BE2C (cell line): Measurements from ENCODE around the gene SNRPD1.

ENCODE experiments used
- DNase-seq: peaks from one replicate; pipeline ENCODE4 v3.0.0-alpha.2; 2020
- H3K27me3 ChIP-seq: fragments of 250-450 bp; sonication (Bioruptor Pico); 2 replicates; pipeline ENCODE4 v1.5.1; 2020; ENCODE audit warnings: mild to moderate bottlenecking
- H3K36me3 ChIP-seq: fragments of 250-450 bp; sonication (Bioruptor Pico); 2 replicates; pipeline ENCODE4 v1.5.1; 2020; ENCODE audit warnings: mild to moderate bottlenecking
- H3K4me1 ChIP-seq: fragments of 250-450 bp; sonication (Bioruptor Pico); 2 replicates; pipeline ENCODE4 v1.5.1; 2020
- H3K4me3 ChIP-seq: 2 replicates; pipeline ENCODE4 v1.5.1; 2011; ENCODE audit warnings: low read depth, low read length
- H3K9me3 ChIP-seq: fragments of 250-450 bp; sonication (Bioruptor Pico); 2 replicates; pipeline ENCODE4 v1.5.1; 2020
- TF ChIP-seq, protein P1 (sequence below): IDR thresholded peaks from 2 replicates; pipeline ENCODE4 v1.5.1; 2012; ENCODE audit warnings: mild to moderate bottlenecking, low read depth, low read length

The SNRPD1 gene

DNA sequence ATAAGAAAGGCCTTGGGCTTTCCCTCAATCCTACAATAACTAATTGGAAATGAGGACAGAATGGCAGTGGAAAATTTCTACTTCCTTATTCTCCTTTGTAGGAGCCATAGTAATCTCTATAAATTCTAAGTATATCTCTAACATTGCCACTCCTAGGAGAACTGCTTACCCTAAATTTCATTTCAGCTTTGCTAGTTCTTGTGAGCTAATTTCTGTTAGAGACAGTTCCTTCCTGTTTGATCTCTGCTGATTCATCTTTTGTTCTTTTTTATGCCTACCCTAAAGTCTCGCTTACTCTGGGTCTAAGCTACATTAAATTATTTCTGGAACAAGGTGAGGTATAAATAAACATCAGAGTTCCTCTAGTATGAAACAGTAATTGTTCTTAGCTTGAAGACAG lies 66.7 kb downstream of the SNRPD1 start:
- Histone ChIP-seq H3K9me3 (no peaks in the 10 kb centered on the region), H3K4me3 (no peak overlapping the region), H3K36me3 (no peaks in the 10 kb centered on the region), H3K27me3 (no peaks in the 10 kb centered on the region), H3K4me1 (no peaks in the 10 kb centered on the region)
- TF ChIP-seq, protein P1, sequence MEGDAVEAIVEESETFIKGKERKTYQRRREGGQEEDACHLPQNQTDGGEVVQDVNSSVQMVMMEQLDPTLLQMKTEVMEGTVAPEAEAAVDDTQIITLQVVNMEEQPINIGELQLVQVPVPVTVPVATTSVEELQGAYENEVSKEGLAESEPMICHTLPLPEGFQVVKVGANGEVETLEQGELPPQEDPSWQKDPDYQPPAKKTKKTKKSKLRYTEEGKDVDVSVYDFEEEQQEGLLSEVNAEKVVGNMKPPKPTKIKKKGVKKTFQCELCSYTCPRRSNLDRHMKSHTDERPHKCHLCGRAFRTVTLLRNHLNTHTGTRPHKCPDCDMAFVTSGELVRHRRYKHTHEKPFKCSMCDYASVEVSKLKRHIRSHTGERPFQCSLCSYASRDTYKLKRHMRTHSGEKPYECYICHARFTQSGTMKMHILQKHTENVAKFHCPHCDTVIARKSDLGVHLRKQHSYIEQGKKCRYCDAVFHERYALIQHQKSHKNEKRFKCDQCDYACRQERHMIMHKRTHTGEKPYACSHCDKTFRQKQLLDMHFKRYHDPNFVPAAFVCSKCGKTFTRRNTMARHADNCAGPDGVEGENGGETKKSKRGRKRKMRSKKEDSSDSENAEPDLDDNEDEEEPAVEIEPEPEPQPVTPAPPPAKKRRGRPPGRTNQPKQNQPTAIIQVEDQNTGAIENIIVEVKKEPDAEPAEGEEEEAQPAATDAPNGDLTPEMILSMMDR = no peak
- no peak for DNase-seq

DNA sequence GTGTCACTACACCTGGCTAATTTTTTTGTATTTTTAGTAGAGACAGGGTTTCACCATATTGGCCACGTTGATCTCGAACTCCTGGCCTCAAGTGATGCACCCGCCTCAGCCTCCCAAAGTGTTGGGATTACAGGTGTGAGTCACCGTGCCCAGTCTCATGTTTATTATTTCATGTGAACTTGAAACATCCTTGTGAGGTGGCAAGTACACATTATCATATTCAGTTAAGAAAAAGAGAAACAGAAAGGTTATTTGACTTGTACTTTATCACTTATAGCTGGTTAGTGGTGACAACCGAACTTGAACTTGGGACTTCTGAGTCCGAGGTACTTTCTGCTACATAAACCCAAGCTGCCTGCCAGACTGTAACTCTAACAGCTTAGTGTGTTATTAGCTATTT lies 68.0 kb downstream of the SNRPD1 start:
- no peak for DNase-seq
- TF ChIP-seq, protein P1 = no peak
- Histone ChIP-seq H3K4me3 (no peak overlapping the region), H3K27me3 (no peaks in the 10 kb centered on the region), H3K36me3 (no peaks in the 10 kb centered on the region), H3K9me3 (no peaks in the 10 kb centered on the region), H3K4me1 (no peaks in the 10 kb centered on the region)

GRCh38 chr18:21682371-21683051 lies 70.4 kb downstream of the SNRPD1 start:
- TF ChIP-seq, protein P1 = no peak
- no peaks in the 10 kb centered on the region for H3K27me3 ChIP-seq
- H3K9me3 ChIP-seq = no peaks in the 10 kb centered on the region
- no peaks in the 10 kb centered on the region for H3K36me3 ChIP-seq
- H3K4me3 ChIP-seq = no peak overlapping the region
- no peaks in the 10 kb centered on the region for H3K4me1 ChIP-seq
- no peak for DNase-seq
